Measurements from ENCODE around the gene KCNQ4. TPM values are rescaled to one million over a fixed set of nuclear protein-coding genes. Genes with fewer than 3 reads are reported as not detected.

The KCNQ4 gene
- total RNA-seq, 1 experiment from 2014 or later: 1.6 TPM

DNA sequence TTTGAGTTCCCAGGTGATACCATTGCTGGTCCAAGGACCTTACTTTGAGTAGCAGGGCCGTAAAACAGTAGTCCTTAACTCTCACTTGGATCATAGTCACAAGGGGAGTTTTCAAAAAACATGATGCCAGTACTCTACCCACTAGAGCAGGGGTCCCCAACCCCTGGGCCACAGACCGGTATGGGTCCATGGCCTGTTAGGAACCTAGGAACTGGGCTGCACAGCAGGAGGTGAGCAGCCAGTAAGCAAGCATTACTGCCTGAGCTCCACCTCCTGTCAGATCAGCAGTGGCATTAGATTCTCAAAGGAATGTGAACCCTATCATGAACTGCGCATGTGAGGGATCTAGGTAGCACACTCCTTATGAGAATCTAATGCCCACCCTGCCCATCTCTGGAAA, 39.7 kb upstream of the KCNQ4 start:
- peaks cover 46% of the 10 kb centered on the region for H3K36me3 Mint-ChIP-seq (ENCODE audit: insufficient read depth, unreplicated experiment)
- POLR2A ChIA-PET: no interaction called here
- no peaks in the 10 kb centered on the region for H3K9me3 Mint-ChIP-seq (ENCODE audit: unreplicated experiment)
- no peak overlapping the region for H3K27ac Mint-ChIP-seq (ENCODE audit: unreplicated experiment)
- Histone ChIP-seq H3K4me3 (ENCODE audit: low read depth, low read length) (no peak overlapping the region), H3K4me1 (no peaks in the 10 kb centered on the region), H3K27me3 (replicated peaks; ENCODE audit: control insufficient read depth, insufficient read depth, low read length) (no peaks in the 10 kb centered on the region), H3K36me3 (ENCODE audit: control insufficient read depth, insufficient read depth, low read length) (no peaks in the 10 kb centered on the region; the same call in 1 of the 2 replicates), H3K9me3 (no peaks in the 10 kb centered on the region)
- CTCF ChIA-PET: no interaction called here
- H3K4me3 Mint-ChIP-seq (ENCODE audit: unreplicated experiment): no peak overlapping the region
- no peaks in the 10 kb centered on the region for H3K27me3 Mint-ChIP-seq (ENCODE audit: insufficient read depth, unreplicated experiment)
- H3K4me1 Mint-ChIP-seq (ENCODE audit: low read depth, unreplicated experiment): no peaks in the 10 kb centered on the region
- intact Hi-C loops (cut with micrococcal nuclease; ENCODE audit: unreplicated experiment): no loop called here
- BruUV-seq (replicated peaks): no TSS peak
- DNase-seq: no peak
- TF ChIP-seq, protein P1, sequence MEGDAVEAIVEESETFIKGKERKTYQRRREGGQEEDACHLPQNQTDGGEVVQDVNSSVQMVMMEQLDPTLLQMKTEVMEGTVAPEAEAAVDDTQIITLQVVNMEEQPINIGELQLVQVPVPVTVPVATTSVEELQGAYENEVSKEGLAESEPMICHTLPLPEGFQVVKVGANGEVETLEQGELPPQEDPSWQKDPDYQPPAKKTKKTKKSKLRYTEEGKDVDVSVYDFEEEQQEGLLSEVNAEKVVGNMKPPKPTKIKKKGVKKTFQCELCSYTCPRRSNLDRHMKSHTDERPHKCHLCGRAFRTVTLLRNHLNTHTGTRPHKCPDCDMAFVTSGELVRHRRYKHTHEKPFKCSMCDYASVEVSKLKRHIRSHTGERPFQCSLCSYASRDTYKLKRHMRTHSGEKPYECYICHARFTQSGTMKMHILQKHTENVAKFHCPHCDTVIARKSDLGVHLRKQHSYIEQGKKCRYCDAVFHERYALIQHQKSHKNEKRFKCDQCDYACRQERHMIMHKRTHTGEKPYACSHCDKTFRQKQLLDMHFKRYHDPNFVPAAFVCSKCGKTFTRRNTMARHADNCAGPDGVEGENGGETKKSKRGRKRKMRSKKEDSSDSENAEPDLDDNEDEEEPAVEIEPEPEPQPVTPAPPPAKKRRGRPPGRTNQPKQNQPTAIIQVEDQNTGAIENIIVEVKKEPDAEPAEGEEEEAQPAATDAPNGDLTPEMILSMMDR (IDR thresholded peaks at IDR 0.05; ENCODE audit: insufficient read depth in 1 of 2, low read depth in 1 of 2, low read length in 1 of 2, severe bottlenecking in 1 of 2, unreplicated experiment in 1 of 2): no peak

DNA sequence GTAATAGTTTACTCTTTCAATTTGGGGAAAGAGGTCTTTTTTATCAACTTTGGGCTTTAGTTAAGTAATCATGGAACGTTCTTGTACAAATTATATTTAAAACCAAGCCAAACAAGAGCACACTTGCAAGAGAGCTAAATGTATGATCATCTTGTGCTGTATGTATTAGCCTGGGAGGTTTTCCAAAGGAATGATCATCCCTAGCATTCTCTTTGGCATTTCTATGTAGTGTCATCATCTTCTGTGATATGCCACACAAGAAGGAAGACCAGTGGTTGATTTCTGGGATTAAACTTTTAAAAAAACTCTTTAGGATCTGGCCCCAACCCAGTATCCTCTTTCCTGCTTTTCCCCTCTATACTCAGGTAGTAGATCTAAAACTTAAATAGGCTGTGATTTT, 38.4 kb upstream of the KCNQ4 start:
- BruUV-seq (replicated peaks): no TSS peak
- POLR2A ChIA-PET: no interaction called here
- CTCF ChIA-PET: no interaction called here
- Mint-ChIP-seq H3K27me3 (ENCODE audit: insufficient read depth, unreplicated experiment) (no peaks in the 10 kb centered on the region), H3K9me3 (ENCODE audit: unreplicated experiment) (no peaks in the 10 kb centered on the region), H3K4me3 (ENCODE audit: unreplicated experiment) (no peak overlapping the region), H3K27ac (ENCODE audit: unreplicated experiment) (no peak overlapping the region), H3K36me3 (ENCODE audit: insufficient read depth, unreplicated experiment) (peaks cover 42% of the 10 kb centered on the region), H3K4me1 (ENCODE audit: low read depth, unreplicated experiment) (no peaks in the 10 kb centered on the region)
- Histone ChIP-seq H3K27me3 (replicated peaks; ENCODE audit: control insufficient read depth, insufficient read depth, low read length) (no peaks in the 10 kb centered on the region), H3K4me3 (ENCODE audit: low read depth, low read length) (no peak overlapping the region), H3K4me1 (no peaks in the 10 kb centered on the region), H3K36me3 (ENCODE audit: control insufficient read depth, insufficient read depth, low read length) (no peaks in the 10 kb centered on the region; the same call in 1 of the 2 replicates), H3K9me3 (no peaks in the 10 kb centered on the region)
- no peak for DNase-seq
- TF ChIP-seq, protein P1 (IDR thresholded peaks at IDR 0.05; ENCODE audit: insufficient read depth in 1 of 2, low read depth in 1 of 2, low read length in 1 of 2, severe bottlenecking in 1 of 2, unreplicated experiment in 1 of 2): no peak
- intact Hi-C loops (cut with micrococcal nuclease; ENCODE audit: unreplicated experiment): no loop called here

DNA sequence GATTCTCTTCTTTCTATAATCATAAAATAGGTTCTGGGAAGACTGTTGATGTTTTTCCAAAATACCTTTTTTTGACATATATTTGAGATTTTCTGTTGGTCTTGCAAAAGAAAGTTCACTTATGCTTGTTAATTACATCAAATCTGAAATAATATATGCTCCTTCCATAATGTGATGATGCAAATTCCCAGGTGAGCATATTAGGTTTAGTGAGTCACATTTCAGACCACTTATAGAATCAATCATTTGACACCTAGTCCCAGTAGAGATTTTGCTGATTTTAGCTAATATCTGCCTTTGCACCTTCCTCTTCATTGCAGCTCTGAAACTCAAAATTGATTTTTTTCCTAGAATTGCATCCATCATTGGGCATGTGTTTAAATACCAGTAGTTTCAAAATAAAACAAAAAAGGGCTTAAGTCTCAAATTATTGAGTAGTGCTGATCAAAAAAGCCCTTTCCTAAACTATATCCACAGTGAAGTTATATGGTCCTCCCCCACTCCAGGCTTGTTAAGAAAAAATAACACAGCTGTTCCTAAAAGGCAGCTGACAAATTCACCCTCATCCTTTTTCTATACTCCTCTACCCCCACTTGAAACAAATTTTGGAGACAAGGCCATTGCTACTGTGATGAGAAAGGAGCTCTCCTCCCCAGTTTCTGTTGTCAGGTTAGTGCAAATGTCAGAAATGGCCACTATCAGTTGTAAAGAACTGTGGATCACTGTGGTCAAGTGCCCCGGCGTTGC, 37.1 kb upstream of the KCNQ4 start:
- Mint-ChIP-seq H3K4me3 (ENCODE audit: unreplicated experiment) (no peak overlapping the region), H3K27ac (ENCODE audit: unreplicated experiment) (no peak overlapping the region), H3K36me3 (ENCODE audit: insufficient read depth, unreplicated experiment) (peaks cover 45% of the 10 kb centered on the region), H3K27me3 (ENCODE audit: insufficient read depth, unreplicated experiment) (no peaks in the 10 kb centered on the region), H3K9me3 (ENCODE audit: unreplicated experiment) (no peaks in the 10 kb centered on the region), H3K4me1 (ENCODE audit: low read depth, unreplicated experiment) (no peaks in the 10 kb centered on the region)
- no peaks in the 10 kb centered on the region for H3K27me3 ChIP-seq (replicated peaks; ENCODE audit: control insufficient read depth, insufficient read depth, low read length)
- intact Hi-C loops (cut with micrococcal nuclease; ENCODE audit: unreplicated experiment): no loop called here
- H3K4me1 ChIP-seq: no peaks in the 10 kb centered on the region
- BruUV-seq (replicated peaks): no TSS peak
- no peak for DNase-seq
- ChIA-PET CTCF (no interaction called here), POLR2A (no interaction called here)
- no peaks in the 10 kb centered on the region for H3K9me3 ChIP-seq
- TF ChIP-seq, protein P1 (IDR thresholded peaks at IDR 0.05; ENCODE audit: insufficient read depth in 1 of 2, low read depth in 1 of 2, low read length in 1 of 2, severe bottlenecking in 1 of 2, unreplicated experiment in 1 of 2): no peak
- H3K4me3 ChIP-seq (ENCODE audit: low read depth, low read length): no peak overlapping the region
- no peaks in the 10 kb centered on the region for H3K36me3 ChIP-seq (ENCODE audit: control insufficient read depth, insufficient read depth, low read length)

Data from Caco-2 (cell line).